Measurements from ENCODE around the gene IGLL5.
A peak's percentile ranks its signal among the peaks of the same experiment; 100 is the strongest.

The IGLL5 gene

DNA sequence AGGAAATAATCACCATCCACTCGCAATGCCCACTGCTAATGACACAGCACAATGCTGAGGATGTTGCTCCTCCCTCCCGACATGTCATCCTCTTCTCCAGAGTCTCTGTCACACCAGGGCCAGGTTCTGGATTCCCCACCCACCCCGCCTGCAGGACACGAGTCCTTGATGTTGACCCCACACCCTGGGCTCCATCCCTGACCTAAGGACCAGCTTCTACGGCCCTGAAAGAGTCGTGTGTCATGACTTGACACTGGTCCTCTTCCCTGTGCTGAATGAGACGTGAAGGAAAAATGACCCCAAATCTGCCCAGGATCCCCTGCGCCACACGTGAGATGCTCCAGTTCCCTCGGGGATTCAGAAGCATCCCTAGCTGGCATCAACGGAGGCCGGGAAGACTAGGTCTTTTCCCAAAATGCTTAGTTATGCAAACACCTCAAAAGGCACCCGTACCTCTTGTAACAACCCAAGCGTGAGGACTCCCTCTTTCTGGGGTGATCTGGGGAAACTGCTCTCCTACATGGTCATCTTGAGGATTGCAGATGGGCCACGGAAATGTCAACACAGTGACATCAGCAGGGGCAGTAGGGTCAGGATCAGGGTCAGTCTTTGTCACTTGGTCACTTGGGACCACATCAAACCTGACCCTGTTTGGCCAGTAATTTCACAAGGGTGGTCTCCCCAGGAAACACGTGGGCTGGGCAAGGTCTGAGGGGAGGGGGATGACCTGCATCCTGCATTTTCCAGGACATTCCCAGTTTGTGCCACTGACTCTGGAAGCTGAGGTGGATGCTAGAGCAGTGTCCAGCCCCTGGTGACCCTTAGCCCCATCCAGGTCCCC lies 42.0 kb downstream of the IGLL5 start:
- DNase-seq, result no peak

GRCh38 chr22:22930222-22930497 lies 42.5 kb downstream of the IGLL5 start:
- DNase-seq, result no peak

GRCh38 chr22:22930571-22931556 lies 43.2 kb downstream of the IGLL5 start:
- DNase-seq, result no peak

DNA sequence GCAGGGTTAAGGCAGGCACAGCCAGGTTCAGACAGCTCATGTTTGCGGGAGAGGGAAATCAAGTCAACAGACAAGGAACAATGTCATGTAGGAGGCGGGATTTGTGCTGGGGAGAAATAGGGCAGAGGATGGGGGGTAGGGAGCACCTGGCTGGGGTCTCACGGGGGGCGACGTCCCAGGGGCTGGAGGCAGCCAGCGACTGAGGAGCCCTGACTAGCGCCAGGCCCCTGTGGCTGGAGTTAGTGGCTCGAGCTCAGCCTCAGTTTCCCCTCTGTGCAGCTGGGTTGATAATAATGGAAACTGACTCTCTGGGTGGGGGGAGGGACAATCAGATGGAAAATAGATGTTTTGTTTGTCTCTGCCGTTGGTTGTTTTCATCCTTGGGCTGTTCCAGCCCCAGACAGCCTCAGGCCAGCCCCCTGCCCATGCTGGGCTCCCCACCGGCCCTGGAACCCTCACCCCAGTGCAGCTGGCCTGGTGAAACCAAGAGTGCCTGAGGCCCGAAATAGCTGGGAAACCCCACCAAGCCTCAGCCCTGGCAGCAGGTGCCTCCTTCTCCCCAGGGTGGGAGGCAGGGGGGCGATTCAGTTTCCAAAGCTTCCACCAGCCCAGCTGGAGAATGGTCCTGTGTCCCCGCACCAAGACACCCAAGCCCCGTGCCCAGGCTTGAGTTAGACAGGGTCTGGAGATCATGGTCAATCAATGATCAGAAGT lies 44.1 kb downstream of the IGLL5 start:
- DNase-seq, result no peak

DNA sequence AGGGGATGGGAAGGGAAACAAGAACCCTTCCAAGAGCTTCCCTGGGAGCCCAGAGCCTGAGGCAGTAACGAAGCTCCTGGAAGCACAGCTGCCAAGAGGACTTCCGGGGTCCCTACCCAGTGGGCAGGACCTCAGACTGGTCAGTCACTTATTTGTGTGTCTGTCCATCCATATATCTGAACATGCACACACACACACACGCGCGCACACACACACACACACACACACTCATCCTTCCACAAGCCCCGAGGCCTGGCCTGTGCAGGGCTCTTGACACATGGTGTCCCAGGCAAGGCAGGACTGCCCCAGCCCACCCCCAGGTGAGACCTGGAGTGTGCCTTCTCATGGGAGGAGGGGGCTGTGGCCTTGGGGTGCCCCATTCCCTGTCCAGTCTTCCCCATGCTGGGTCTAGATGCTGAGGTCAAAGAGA lies 44.9 kb downstream of the IGLL5 start:
- no peak for DNase-seq

DNA sequence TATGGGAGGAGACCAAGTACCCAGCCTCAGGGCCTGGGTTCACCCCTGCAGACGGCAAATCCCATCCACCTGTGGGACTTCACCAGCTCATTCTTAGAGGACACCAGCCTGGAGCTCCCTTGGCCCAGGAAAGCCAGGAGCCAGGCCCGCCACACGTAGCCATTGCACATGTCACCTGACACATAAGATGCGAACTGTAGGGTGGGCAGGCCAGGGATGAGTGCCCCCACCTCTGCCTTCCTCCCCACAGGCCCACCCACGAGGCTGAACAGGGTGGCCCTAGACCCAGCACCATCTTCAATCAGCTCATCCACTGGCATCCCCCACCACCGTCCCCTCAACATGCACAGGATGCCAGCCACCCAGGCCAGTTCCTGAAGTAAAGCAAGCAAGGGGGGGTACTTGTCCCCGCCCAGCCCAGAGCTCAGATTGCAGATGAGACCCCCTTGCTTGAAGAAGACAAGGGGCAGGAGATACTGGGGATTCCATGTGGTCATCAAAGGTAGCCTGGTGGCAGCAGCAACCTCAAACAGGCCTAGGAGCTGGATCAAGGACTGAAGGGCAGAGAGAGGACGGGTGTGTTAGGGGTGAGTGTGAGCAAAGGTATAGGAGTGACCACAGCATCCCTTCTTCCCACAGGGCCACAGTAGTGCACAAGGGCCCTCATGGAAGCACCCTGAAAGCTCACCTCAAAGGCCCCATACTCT lies 45.6 kb downstream of the IGLL5 start:
- DNase-seq, result no peak

DNA sequence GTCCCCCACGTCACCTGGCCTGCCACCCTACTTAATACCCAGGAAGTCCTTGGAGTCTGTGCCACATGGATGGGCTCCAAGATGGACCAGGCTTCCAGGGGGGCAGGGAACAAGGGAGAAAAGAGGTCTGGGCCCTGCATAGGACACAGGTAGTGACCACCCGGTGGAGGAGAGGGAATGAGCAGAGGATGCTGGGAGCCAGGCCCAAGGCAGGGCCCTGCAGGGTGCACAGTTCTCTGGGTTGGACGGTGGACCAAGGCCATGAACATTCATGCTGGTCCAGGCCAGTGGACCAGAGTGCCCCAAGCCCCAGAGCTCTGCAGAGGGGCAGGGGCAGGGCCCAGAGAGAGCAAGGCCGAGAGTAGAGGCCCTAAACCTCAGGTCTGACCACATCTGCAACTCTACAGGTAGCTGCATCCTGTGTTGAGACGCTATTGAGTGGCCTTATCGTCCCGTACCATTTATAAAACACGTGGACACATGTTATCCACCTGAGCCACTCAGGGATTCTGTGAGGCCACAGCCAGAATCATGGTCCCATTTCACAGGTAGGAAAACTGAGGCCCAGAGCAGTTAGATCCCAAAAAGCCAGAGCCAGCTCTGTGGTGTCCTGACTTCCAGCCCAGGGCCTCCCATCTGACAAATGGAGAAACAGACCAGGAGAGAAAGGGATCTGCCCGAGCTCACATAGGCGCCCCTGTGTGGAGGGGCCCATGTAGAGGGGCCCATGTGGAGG lies 46.4 kb downstream of the IGLL5 start:
- no peak for DNase-seq

DNA sequence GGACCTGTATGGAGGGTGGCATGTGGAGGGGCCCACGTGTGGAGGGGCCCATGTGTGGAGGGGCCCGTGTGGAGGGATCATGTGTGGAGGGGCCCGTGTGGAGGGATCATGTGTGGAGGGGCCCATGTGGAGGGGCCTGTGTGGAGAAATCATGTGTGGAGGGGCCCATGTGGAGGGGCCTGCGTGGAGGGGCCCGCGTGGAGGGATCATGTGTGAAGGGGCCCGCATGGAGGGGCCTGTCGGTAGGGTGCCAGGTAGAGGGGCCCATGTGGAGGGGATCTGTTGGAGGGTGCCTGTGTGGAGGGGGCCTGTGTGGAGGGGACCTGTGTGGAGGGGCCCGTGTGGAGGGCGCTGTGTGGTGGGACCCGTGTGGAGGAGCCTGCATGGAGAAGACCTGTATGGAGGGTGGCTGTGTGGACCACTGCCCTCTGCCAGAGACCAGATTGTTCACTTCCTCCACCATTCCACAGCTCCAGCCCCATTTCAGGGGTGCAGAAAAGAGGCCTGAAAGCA lies 47.0 kb downstream of the IGLL5 start:
- DNase-seq, result no peak

DNA sequence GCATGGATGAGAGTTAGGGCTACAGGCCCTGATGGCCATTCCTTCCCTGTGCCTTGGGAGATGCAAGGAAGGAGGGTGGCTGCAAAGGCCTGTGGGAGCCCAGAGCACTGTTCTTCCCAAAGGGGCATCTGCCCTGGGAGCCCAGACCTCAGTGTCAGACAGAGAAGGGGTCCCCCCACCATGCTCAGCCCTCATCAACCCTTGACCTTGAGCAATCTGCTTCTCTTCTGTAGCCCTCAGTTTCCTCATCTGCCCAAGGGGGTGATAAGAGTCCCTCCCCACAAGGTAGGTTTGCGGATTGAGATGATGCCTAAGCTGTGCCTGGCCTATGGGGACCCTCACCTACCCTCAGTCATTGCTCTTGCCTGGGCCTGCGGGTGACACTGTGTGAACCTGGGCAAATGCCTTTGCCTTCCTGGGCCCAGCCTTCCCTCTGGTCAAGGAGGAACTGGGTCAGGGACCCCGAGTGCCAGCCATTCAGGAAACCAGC lies 47.5 kb downstream of the IGLL5 start:
- DNase-seq, result no peak

GRCh38 chr22:22935546-22936157 lies 48.0 kb downstream of the IGLL5 start:
- peak; percentile 14 for DNase-seq

GRCh38 chr22:22936180-22936914 lies 48.7 kb downstream of the IGLL5 start:
- DNase-seq, result no peak

DNA sequence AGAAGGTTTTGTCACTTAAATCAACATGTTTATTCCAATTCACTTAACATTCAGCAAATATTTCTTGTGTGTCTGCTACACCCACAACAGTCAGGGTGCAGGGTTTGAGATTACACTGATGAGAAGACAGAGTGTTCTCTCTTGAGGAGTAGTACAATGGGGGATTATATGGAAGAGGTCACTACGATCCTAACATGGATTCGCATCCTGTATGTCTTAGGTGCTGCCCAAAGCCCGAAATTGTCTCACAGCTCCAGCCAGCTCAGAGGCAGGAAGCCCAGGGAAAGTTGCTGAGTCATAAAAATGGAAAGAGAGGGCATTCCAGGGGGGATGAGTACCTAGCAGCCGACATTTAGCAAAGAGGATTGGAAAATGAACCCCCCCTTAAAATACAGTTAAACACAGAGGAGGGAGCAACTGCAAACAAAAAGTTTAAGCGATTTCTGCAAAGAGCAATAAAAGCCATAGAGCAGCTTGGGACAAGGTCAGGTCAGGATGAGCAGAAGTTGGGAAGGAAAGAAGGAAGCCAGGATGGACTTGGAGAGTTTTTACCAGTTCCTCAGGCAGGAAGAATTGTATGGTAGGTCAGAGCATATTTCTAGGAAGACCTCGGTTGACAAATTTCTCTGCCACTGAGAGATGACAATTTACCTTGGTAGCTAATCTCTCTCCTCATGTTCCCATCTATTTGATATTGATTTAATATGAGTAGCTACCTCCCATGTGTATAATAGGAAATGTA lies 49.5 kb downstream of the IGLL5 start:
- DNase-seq, result no peak

DNA sequence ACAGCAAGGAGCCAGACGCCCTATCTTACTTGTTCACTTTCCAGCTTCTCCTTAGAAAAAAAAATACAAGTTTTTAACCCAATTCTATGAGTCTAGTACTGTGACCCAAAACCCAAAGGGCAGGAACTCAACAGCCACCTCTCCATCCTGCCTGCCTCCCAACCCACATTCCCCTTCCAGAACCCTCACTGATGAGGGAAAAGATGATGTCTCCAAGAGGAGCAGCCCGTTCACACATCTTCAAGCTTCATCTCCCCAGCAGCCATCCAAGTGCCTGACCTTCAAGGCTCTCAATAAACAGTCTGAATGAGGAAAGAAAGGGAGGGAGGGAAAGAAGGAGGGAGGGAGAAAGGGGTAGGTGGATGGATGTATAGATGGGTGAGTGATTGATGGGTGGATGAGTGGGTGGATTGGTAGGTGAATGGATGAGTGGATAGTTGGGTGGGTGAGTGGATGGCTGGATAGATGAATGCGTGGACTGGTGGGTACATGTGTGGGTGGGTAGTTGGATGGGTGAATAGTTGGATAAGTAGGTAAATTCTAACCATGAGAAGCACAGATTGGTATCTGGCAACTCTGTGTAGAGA lies 50.4 kb downstream of the IGLL5 start:
- DNase-seq, result no peak

- no peak for DNase-seq
These were observed 51.3 kb downstream of the IGLL5 start for GRCh38 chr22:22938672-22939587.

DNA sequence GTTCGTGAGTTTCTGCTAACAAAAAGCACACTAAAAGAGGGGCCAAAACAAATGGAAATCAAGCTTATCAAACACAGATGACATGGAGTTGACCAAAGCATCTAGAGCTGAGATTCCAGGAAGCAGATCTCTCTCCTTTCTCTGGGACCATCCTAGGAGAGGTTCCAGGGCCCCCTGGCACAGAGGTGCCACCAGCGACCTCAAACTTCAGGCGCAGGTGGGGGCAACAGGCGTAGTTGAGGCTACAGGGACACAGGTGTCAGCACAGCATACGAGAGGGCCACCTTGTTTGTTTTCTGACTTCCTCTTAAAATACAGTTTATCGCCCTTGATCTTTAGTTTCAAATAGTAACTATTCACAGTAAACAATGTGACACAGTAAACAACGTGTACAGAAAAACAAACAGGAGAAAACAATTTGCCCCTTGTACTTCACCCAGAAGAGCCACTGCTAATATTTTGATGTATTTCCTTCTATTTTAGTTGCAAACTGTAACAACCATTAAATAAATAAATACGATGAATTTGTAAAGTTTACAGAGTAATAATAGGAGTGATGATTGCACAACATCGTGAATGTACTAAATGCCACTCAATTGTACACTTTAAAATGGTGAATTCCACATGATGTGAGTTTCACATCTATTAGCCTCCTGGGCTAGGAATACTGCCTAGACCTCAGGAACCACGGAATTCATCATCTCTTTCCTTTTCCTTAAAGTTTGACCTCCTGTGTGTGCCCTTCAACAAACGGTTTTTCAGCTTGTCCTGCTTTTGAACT lies 52.2 kb downstream of the IGLL5 start:
- DNase-seq, result no peak

DNA sequence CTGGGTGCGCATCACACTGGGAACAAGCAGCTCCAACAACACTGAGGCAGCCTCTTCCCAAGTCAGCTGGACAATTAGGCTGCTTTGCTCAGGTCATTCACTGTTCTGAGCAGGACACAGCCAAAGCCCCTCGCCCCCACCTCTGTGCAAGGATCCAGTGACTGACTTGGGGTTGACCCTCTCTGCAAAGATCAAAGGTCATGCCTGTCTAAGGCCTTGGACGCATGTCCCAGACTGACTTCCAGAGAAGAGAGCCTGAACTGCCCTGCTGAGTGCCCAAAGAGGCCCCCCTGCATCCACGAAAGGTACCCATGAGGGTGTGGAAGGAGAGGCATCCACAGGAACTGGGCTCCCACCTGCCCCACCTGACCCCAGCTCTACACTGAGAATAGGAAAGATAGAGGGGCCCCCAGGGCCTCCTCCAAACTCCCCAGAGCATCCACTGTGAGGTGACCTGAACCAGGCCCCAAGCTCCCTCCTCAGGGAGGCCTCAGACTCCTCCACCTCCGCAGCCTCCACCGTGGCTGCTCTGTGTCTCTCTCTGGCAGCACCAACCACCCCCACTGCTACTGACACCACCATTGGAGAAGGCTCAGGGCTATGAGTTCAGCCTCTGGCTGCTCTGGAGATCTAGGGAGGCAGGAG lies 53.5 kb downstream of the IGLL5 start:
- no peak for DNase-seq

Data from CD4-positive, alpha-beta T cell treated with Interleukin-10 for 1 hour (primary cell).